ENCODE measurements around the gene GLI3.

Gene GLI3

DNA sequence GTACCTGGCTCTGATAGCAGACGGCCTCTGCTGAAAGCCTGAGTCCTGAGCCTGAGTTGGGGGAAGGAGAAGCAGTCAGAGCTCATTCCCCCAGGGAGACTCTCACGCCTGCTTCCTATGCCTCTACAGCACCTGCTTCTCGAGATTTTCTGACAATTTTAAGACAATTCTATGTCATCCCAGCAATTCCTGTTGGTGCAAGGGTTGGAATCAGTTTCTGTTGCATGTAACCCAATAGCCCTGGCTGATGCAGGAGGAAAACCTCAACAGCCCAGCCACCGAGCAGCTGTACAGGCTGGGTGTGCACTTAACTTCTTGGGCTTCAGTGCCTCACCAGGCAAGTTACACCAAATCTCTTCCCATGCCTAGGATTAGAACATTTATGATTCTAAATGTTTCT is 134.7 kb downstream of the GLI3 start:
- FAIRE-seq: no peak

DNA sequence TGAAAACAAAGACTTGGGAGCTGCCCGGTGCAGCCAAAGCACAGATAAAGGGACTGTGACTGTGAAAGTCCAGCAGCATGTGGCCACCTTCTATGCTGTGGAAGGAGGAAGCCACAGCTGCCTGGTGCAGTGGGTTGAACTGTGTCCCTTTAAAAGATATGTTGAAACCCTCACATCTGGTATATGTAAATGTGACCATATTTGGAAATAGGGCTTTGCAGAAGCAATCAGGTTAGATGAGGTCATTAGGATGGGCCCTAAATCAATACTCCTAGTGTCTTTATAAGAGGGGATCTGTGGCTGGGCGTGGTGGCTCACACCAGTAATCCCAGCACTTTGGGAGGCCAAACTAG is 136.9 kb downstream of the GLI3 start:
- no peak for FAIRE-seq

DNA sequence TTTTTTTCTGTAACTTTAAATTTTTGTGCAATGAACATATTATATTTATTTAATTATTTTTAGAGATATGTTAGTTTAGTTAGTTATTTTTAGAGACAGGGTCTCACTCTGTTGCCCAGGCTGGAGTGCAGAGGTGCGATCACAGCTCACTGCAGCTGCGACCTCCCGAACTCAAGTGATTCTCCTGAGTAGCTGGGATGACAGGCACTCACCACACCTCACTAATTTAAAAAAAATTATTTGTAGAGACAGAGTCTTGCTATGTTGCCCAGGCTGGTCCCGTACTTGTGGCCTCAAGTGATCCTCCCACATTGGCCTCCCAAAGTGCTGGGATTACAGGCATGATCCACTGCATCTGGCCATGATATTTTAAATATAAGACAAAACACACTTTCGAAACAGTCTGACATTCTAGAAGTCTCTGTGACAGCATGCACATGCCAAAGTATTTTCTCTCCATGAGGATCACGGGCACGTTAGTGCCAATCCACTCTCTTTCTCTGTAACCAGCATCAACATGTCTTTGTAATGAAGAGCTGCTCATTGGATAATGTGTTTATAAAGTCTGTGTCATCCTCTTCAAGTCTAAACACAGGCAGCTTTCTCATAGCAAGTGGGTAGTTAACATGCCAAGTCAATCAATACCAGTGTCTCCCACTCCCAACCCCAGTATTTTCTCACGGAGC is 137.4 kb downstream of the GLI3 start:
- FAIRE-seq: no peak

DNA sequence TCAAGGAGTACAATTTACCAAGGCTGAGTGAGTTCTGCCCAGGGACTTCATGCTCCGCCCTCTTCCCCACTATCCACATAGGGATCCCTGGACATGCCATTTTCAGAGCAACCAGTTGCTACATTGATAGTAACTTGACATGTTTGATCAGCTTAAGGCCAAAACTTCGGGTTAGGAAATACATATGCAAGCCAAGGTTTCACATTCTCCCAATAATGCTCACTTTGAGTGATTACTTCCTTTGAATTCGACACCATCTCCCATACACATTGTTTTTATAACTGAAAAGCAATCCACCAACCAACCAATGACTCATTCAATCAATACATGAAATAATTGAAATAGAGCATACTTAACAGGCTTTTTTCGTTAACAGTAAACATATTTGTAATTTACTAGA is 137.9 kb downstream of the GLI3 start:
- FAIRE-seq: no peak

DNA sequence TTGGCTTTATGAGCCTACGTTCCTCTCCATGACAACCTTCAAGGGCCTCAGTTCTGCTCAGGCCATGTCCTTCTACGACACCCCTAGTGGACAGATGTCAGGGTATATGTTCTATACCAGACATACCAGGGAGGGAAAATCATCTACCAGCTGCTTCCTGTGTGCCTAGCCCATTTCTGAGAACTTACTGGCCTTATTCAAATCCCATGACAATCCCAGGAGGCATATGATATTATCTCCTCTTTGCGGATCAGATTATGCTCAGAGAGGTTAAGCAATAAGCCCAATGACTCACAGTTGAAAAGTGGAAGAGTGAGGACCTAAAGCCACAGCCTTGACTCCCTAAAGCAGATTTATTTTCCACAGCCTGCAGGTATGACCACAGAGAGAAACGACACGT is 139.3 kb downstream of the GLI3 start:
- FAIRE-seq: no peak

DNA sequence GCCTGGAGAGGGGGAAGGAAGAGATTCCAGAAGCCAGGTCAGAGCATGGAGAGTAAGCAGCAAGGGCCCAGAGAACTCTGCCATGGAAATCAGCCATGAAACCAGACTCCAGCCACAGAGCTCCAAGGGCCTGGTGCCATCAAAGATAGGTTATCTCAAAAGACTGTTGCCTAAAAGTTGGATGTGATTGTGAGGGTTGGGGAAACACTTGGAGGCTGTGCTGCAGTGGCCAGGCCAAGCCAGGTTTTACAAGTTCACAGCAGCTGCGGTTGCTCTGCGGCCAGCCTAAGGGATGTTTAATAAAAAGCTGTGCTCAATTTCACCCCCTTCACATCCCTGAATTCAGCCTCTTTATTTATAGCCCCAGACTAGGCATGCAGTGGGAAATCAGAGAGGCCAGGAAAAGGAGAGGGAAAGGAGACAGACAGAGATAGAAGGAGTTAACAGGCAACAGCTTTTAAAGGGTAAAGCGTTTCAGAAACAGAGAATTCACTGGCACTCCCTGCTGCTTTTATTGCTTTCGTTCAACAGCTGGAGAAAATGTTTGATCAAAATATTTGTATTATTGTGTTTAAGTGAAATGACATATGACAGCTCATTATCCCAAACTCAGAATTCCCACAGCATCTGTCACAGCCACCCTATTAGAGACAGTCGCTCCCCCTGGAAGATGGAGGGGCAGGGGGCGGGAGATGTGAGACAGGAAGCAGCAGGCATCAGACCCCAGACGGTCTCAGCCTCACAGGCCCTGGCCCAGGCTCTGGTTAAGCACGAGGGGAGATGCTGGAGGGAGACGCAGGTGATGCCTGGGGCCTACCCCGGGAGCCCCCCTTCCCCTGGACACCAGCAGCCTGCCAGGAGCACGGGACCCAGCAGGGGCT is 140.1 kb downstream of the GLI3 start:
- FAIRE-seq: no peak

DNA sequence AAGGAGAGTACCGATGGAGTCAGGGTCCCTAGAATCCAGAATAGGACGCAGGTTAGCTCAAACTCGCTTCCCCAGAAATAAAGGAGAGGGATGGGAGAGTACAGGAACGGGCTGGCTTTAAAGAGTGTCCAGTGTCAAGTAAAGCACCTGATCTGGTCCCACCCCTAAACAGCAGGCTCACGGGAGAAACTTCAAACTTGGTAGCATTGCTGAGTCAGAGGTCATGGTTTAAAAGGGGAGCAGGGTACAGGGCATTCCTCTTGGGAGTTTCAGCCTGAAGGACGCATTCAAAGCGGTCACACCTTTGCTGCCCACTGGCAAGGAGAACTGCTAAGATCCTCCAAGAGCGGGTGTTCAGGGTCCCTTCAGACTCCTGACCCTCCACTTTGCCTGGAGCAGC is 140.7 kb downstream of the GLI3 start:
- FAIRE-seq: no peak

DNA sequence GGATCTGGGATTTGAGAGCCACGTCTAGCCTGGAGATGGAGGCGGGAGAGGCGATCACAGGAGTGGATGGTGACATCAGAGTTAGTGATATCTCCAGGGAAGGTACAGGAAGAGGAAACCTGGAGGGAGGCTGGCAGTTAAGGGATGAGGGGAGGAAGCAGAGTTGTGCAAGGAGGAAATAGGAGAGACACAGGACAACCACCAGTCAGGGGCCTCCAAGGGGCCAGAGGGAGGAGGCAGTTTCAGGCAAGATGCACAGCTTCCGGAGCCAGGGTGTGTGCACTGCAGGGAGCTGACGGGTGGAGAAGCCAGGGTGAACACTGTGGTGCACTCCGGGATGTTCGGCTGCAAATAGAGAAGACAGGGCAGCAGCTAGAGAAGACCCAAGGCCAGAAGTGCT is 141.2 kb downstream of the GLI3 start:
- no peak for FAIRE-seq

DNA sequence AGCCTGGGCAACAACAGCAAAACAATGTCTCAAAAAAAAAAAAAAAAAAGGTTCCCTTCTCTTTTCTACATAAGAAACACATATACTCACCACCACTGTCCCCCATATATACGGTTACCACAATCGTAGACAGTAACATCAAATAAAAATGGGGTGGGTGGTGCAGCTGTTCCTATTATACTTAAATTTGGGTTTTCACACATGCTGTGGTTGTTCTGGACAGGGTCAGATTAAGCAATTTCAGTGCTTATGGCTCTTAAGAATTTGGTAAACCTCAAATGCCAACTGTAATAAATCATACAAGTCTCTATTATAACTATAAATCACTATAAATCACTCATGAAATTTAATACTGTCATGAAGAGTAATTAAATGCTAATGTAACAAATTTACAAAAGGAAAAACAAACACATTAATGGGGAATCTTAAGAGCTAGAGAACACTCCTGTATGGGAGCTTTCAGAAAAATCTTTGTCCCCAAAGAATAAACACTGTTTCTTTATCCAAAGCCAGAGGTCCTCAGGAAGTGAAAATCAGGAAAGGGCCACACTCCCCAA is 143.6 kb downstream of the GLI3 start:
- FAIRE-seq: no peak

DNA sequence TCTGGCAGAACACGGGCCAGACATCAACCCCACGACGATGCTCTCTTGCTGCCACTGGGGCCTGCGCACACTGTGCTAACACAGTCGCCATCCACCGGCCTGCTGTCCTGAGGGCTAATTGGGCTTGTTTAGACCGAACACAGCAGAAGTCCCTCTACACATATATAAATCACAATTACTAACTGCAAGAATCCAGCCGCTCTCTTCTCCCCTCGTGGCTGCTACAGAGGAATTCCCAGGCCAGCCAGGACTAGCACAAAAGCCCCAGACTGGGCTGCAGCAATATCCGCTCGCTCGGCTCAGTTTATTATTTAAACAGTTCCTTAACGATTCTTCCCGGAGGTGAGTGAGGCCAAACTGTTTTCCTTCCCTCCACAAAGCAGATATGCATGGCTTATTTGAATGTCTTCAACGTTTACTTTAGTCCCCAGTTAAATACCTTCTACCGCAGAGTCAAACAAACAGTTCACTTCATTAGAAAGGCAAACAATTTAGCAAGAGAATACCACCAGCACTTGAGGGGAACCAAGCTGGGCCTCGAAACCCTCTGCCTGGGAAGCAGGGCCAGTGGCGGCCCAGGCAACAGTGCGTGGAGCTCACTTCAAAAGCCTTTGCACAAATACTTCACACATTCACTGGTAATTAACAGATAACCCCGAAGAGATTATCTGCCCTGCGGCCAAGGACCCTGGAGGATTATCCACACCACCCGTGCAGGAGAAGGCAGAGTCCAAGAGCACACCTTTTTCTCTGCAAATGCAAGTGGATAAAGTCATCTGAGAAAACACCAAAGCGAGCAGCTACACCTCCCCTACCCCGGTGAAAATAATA is 145.3 kb downstream of the GLI3 start:
- no peak for FAIRE-seq

DNA sequence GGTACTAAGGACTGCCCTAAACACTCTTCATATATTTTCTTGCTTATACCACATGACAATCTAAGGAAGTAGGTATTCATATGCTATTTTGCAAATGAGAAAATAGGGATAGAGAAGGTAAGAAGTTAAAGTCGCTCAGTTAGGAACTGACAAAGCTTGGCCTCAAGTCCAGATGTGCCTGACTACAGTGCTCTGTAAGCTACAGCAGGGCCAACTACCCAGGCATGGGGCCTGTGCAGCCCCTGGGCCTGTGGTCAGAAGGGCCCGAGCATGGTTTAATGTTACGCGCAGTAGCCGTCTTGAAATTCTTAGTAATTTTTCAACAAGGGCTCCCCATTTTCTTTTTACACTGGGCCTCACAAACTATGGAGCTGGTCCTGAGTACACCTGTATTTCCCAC is 146.2 kb downstream of the GLI3 start:
- no peak for FAIRE-seq

DNA sequence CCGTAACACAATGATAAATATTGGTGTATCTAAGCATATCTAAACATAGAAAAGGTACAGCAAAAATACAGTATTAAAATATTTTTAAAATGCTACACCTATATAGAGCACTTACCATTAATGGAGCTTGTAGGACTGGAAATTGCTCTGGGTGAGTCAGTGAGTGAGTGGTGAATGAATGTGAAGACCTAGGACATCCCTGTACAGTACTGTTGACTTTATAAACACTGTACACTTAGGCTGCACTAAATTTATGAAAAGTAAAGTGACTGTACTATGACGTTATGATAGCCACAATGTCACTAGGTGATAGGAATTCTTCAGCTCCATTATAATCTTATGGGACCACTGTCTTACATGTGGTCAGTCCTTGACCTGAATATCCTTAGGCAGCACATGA is 147.0 kb downstream of the GLI3 start:
- no peak for FAIRE-seq

DNA sequence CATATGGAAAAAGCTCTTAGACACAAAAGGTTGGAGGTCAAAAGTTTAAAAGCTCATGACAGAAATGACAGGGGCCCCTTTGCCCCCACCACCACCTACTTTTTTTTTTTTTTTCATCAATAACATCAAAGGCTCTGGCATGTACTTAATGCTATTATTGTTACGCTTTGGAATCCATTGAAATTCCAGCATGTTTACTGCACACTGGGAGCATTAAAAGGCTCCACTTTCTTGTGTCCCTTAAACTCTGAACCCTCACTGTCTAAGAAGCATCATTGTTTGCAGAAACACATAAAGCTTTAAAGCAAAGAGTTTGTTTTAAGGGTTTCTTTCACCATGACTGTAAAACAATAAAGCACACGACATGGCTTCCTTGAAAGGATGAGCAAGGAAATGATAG is 149.4 kb downstream of the GLI3 start:
- FAIRE-seq: no peak

DNA sequence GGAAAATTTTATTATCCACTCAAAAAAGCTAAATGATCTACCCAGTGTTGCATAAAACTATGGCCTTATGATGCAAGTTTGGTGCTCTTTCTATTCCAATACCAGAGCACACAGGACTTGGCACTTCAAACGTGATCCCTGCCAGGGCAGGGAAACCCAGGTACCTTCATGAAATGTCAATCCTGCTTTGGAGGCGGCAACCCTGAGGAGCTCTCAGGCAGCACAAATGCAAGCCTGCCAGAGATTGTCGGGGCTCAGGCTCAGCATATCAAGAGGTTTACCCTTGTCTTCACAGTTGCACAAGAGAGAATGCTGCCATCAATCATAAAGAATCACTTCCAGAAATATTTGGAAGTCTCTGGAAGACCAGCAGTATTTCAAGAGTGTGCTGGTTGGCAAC is 151.5 kb downstream of the GLI3 start:
- no peak for FAIRE-seq

DNA sequence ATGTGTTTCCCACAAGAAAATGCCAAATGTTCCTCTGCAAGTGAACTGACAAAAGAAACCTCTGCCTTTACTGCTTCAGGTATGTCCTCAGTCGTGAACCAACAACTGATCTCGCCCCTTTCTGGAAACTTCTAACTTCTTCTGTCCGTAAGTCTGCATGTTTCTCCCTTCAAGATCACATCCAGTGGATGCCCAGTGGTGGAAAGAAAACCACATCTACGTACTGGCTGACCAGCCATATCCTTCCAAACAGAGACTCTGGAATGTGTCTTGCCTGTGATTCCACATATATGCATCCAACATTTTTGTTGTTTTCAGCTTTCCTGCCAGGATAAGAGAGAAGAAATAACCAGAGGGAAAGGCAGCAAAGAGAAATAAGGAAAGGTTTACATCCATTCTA is 152.7 kb downstream of the GLI3 start:
- no peak for FAIRE-seq

DNA sequence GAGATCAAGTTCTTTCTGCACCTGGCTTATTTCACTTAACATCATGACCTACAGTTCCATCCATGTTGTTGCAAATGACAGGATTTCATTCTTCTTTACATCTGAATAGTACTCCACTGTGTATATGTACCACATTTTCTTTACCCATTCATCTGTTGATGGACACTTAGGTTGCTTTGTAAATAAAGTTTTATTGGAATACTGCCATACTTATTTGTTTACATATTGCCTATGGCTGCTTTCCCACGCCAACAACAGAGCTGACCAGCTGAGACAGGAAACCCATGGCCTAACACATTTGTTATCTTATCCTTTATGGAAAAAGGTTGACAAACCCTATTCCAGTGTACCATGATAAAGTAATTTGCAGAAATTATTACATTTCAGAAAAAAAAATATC is 153.7 kb downstream of the GLI3 start:
- no peak for FAIRE-seq

DNA sequence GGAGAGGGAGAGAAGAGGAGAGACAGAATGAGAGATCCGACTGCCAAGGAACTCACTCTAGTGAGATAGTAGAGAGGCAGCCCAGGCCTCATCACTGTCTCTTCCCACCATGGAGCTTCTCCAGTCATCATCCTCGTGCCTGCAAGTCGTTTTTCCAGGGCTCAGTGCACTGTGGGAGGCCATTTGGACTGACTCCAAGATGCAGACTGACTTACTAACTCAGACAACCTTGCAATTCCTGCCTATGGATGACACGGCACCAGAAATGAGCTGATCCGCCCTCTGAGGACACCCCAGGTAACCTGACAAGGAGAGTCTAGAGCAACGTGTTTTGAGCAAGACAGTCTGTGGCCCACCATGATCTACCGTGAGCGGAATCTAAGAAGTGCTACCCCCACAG is 154.9 kb downstream of the GLI3 start:
- FAIRE-seq: no peak

DNA sequence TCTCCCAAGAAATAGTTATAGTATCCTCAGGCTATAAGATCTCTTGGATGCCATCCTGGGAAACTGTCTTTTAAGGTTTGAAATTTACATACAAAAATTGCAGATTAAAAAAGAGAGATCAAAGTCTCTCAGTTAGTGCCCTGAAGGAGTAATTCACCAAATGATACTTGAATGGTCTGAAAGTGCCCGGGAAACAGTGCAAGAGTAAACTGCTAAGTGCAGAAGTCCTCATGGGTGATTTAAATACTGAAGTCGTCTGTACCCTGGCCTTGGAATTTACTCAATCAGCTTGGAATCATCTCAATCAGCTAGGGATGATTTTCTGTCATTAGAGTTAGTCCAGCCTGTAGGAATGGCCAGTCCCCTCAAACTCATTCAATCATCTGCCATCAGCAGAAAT is 155.3 kb downstream of the GLI3 start:
- no peak for FAIRE-seq

DNA sequence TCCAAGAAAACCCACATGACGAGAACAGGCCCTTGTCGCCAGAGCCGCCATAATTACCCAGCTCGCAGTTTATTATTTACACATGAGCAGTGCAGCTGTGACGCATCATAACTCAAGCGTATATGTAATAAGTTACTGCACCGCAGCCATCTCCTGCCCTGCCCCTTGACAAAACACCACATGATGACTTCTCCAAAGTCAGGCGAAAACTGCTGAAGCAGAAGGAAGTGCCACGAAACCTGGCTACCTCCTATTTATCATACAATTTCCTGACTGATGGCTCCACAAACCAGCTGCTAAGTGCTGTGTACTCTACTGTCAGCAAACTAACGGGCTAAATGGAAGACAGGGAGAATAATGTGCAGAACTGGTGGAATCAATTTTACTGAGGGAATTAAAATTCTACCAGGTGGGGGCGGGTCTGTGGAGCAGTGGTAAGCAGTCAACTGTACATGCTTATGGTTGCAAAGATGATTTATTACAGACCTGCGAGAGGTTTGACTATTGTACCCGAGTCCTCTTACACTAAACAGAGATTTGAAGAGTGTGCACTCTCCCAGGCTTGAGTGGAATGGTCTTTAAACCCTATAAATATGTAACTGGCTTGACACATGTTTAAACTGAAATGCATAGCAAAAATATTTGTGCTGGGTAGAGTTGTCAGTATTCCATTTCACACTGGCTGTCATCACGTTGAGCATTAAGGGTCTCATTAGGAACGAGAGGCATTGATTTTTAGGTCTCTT is 156.0 kb downstream of the GLI3 start:
- no peak for FAIRE-seq

DNA sequence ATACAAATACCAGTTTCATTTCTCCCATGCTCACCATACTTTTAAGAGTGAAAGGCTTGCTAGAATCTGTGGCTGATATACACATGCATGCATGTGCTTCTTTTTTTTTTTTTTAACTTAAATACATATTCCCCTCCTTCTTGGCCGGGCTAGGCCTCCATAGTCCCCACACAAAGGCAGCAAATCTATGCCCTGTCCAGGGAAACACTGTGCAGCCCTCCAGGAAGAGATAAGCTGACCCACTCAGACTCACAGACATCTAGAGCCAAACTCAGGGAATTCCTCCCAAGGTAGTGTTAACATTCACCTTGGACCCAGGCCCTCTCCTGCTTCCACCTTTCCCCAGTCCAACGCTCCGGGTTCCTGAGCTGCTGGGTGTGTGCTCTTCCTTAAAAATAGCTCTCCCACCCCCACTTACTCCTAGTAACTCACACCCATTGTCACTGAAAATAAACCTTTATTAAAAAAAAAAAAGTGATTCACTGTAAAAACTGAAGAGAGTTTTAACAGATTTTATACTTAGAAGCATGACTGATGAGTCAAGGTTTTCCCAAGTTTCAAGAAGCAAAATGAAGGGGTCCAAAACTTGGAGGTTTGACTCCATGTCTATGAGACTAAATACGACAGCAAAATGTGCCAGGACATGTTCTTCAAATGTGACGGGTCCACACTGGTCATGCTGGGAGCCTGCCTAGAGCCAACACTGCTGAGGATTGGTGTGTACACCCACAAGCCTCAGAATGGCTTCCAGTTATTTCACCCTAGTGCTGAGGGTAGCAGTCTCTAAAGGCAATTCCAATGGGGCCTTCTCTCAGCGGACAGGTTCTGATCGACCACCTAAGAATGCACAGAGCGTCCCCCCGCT is 159.5 kb downstream of the GLI3 start:
- no peak for FAIRE-seq

DNA sequence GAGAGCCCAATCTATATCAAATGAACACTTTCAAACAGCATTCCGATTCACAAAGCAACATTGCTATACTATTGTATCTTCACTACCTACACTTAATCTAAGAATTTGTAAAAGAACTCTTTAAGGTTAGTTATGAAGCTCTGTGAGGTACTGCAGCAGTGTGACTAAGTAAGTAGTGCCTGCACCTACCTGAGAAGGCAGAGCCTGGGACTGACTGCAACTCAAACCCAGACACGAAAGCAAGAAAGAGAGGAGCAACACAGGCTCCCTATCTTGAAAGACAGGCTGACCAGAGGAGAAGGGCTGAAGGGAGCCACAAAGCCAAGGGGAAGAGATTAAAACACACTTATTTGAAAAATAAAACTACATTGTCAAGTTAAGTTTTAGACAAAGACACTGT is 160.1 kb downstream of the GLI3 start:
- no peak for FAIRE-seq

DNA sequence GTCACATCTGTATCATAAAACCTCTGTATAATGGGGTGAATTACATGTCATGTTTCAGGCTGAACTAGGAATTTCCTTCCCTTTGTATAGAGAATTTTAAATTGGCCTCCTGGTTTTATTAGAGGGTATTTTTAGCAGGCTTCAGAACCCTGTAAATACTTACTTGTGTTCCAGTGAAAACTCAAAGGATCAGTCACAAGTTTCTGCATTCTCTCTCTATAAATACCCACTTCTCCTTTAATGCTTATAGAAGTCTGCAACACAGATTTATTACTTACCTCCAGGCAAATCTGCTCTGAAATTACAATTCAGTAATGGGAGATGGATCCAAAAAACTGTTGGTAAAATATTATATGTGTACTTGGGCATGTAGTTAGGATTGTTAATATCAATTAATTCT is 161.6 kb downstream of the GLI3 start:
- no peak for FAIRE-seq
